Peyer's patch (tissue), 4 donors: Measurements from ENCODE around the gene GALNT6. TPM values are rescaled to one million over a fixed set of nuclear protein-coding genes. Genes with fewer than 3 reads are reported as not detected.

Experiments used
- DNase-seq, 3 donors: peaks; one replicate each; pipeline ENCODE4 v3.0.0-alpha.2; 2017 to 2019
- H3K27ac ChIP-seq, 4 donors: fragments of 200-600 bp; sonication (generic); one replicate each; pipeline ENCODE4 v1.5.1; 2016 to 2019
- H3K27me3 ChIP-seq, 2 donors: fragments of 200-600 bp; sonication (generic); one replicate each; pipeline ENCODE4 v1.5.1; 2019
- H3K36me3 ChIP-seq, 3 donors: fragments of 200-600 bp; sonication (generic); one replicate each; pipeline ENCODE4 v1.5.1; 2016 to 2019
- H3K4me1 ChIP-seq, 4 donors: fragments of 200-600 bp; sonication (generic); one replicate each; pipeline ENCODE4 v1.5.1; 2016 to 2019
- H3K4me3 ChIP-seq, 4 donors: fragments of 200-600 bp; sonication (generic); 1 replicate in 3 of 4; 2 replicates in 1 of 4; pipeline ENCODE4 v1.5.1; 2016 to 2019; ENCODE audit warnings: mild to moderate bottlenecking in 1 of 4
- H3K9me3 ChIP-seq, 4 donors: fragments of 200-600 bp; sonication (generic); one replicate each; pipeline ENCODE4 v1.5.1; 2016 to 2019; ENCODE audit warnings: mild to moderate bottlenecking in 1 of 4
- CTCF ChIP-seq, 6 experiments: fragments of 450-650 bp in 4 of 6; fragments of 200-600 bp in 2 of 6; sonication (generic) in 1 of 6; IDR thresholded peaks; one replicate each; pipeline ENCODE4 v1.5.1; 2017 to 2019; ENCODE audit warnings: antibody characterized with exemption in 6 of 6, mild to moderate bottlenecking in 3 of 6, moderate library complexity in 1 of 6
- POLR2A ChIP-seq, 2 donors: fragments of 450-650 bp; IDR thresholded peaks; one replicate each; pipeline ENCODE4 v1.5.1; 2017; ENCODE audit warnings: antibody characterized with exemption in 2 of 2, mild to moderate bottlenecking in 2 of 2, moderate library complexity in 2 of 2
- total RNA-seq, 4 donors: library from RNA; depleted of rRNA; stranded (reverse); fragments of >200 nt; gene quantifications; one replicate each; pipeline ENCODE4 v1.1.0, GENCODE V29; 2016

GALNT6 gene
- total RNA-seq, 4 donors from 2014 or later, result 31.4 to 82.0 (median 54.9) TPM

GRCh38 chr12:51421266-51421884, 30.2 kb upstream of the GALNT6 start:
- peak in 5 of 6 experiments; percentile 16 to 78 (median 71) for TF ChIP-seq CTCF (IDR thresholded peaks at IDR 0.05)
- no peak for TF ChIP-seq POLR2A (IDR thresholded peaks at IDR 0.05)
- Histone ChIP-seq H3K9me3 (no peaks in the 10 kb centered on the region), H3K4me3 (no peak overlapping the region), H3K27me3 (no peaks in the 10 kb centered on the region), H3K36me3 (no peaks in the 10 kb centered on the region), H3K27ac (no peak overlapping the region), H3K4me1 (peaks cover 0 to 12% (median 4%) of the 10 kb centered on the region in 4 donors)
- peak in 1 of 3 donors; percentile 69 for DNase-seq

- Histone ChIP-seq H3K27ac (no peak overlapping the region), H3K4me1 (peaks cover 0 to 6% (median 2%) of the 10 kb centered on the region in 4 donors), H3K9me3 (no peaks in the 10 kb centered on the region), H3K27me3 (no peaks in the 10 kb centered on the region), H3K36me3 (no peaks in the 10 kb centered on the region), H3K4me3 (no peak overlapping the region)
- no peak for TF ChIP-seq CTCF (IDR thresholded peaks at IDR 0.05)
- TF ChIP-seq POLR2A (IDR thresholded peaks at IDR 0.05), result no peak
- DNase-seq, result no peak
Observed at GRCh38 chr12:51419425-51420193, 28.4 kb upstream of the GALNT6 start.

- TF ChIP-seq CTCF (IDR thresholded peaks at IDR 0.05) (no peak), POLR2A (IDR thresholded peaks at IDR 0.05) (no peak)
- Histone ChIP-seq H3K27me3 (no peaks in the 10 kb centered on the region), H3K27ac (no peak overlapping the region), H3K4me1 (no peaks in the 10 kb centered on the region), H3K9me3 (no peaks in the 10 kb centered on the region), H3K4me3 (no peak overlapping the region), H3K36me3 (no peaks in the 10 kb centered on the region)
- DNase-seq, result no peak
Observed at GRCh38 chr12:51417826-51418225, 26.6 kb upstream of the GALNT6 start.

GRCh38 chr12:51415931-51416330, 24.7 kb upstream of the GALNT6 start:
- no peak overlapping the region for H3K4me3 ChIP-seq
- no peak for DNase-seq
- no peak for TF ChIP-seq POLR2A (IDR thresholded peaks at IDR 0.05)
- TF ChIP-seq CTCF (IDR thresholded peaks at IDR 0.05), result no peak
- H3K4me1 ChIP-seq, result no peaks in the 10 kb centered on the region
- no peaks in the 10 kb centered on the region for H3K36me3 ChIP-seq
- H3K27me3 ChIP-seq, result no peaks in the 10 kb centered on the region
- H3K9me3 ChIP-seq, result no peaks in the 10 kb centered on the region
- no peak overlapping the region for H3K27ac ChIP-seq

- no peaks in the 10 kb centered on the region for H3K4me1 ChIP-seq
- DNase-seq, result no peak
- H3K27ac ChIP-seq, result no peak overlapping the region
- no peak overlapping the region for H3K4me3 ChIP-seq
- no peaks in the 10 kb centered on the region for H3K27me3 ChIP-seq
- TF ChIP-seq CTCF (IDR thresholded peaks at IDR 0.05), result no peak
- TF ChIP-seq POLR2A (IDR thresholded peaks at IDR 0.05), result no peak
- no peaks in the 10 kb centered on the region for H3K36me3 ChIP-seq
- H3K9me3 ChIP-seq, result no peaks in the 10 kb centered on the region
Observed at GRCh38 chr12:51413791-51414190, 22.6 kb upstream of the GALNT6 start.
